NCI-H460 (cell line): Measurements from ENCODE around the gene SSR2. TPM values are rescaled to one million over a fixed set of nuclear protein-coding genes. Genes with fewer than 3 reads are reported as not detected.

ENCODE experiments used
- total RNA-seq: library from RNA; depleted of rRNA; stranded (reverse); fragments of >200 nt; shearing (Covaris generic); gene quantifications from 2 replicates; pipeline ENCODE4 v1.2.3, GENCODE V29; 2014; rRNA removed

The SSR2 gene
- total RNA-seq, 1 experiment from 2014 or later: 487 TPM

Other genes starting within 250 kb of the SSR2 start
- 27.9 and 33.9 TPM in 2 replicates for gene GON4L, start 163.7 kb downstream of the SSR2 start, total RNA-seq
- gene SYT11, start 161.4 kb downstream of the SSR2 start, total RNA-seq: 0.14 and 0.37 TPM in 2 replicates
- 93.4 and 100.0 TPM in 2 replicates for gene RIT1, start 109.6 kb downstream of the SSR2 start, total RNA-seq
- gene KHDC4, start 86.5 kb downstream of the SSR2 start, total RNA-seq: 64.7 and 86.5 TPM in 2 replicates
- gene RXFP4, start 79.3 kb downstream of the SSR2 start, total RNA-seq: not detected in 2 replicates
- 318 and 324 TPM in 2 replicates for gene ARHGEF2, start 42.4 kb downstream of the SSR2 start, total RNA-seq
- gene UBQLN4, start 32.8 kb upstream of the SSR2 start, total RNA-seq: 44.6 and 45.5 TPM in 2 replicates
- 93.6 and 97.6 TPM in 2 replicates for gene LAMTOR2, start 33.8 kb upstream of the SSR2 start, total RNA-seq
- gene RAB25, start 40.2 kb upstream of the SSR2 start, total RNA-seq: not detected in 2 replicates
- 2.8 and 3.0 TPM in 2 replicates for gene MEX3A, start 61.5 kb upstream of the SSR2 start, total RNA-seq
- 315 and 336 TPM in 2 replicates for gene LMNA, start 93.8 kb upstream of the SSR2 start, total RNA-seq
- gene SEMA4A, start 132.6 kb upstream of the SSR2 start, total RNA-seq: 0.10 and 0.29 TPM in 2 replicates
- gene SLC25A44, start 173.2 kb upstream of the SSR2 start, total RNA-seq: 18.4 and 19.1 TPM in 2 replicates
- gene PMF1, start 192.1 kb upstream of the SSR2 start, total RNA-seq: 47.5 and 59.2 TPM in 2 replicates
- gene BGLAP, start 221.2 kb upstream of the SSR2 start, total RNA-seq: 0.50 TPM in 1 of 2 replicates, not detected in the other
- 1.4 and 2.5 TPM in 2 replicates for gene PAQR6, start 227.1 kb upstream of the SSR2 start, total RNA-seq